ENCODE measurements around the gene RHBDL1.

Gene RHBDL1

DNA sequence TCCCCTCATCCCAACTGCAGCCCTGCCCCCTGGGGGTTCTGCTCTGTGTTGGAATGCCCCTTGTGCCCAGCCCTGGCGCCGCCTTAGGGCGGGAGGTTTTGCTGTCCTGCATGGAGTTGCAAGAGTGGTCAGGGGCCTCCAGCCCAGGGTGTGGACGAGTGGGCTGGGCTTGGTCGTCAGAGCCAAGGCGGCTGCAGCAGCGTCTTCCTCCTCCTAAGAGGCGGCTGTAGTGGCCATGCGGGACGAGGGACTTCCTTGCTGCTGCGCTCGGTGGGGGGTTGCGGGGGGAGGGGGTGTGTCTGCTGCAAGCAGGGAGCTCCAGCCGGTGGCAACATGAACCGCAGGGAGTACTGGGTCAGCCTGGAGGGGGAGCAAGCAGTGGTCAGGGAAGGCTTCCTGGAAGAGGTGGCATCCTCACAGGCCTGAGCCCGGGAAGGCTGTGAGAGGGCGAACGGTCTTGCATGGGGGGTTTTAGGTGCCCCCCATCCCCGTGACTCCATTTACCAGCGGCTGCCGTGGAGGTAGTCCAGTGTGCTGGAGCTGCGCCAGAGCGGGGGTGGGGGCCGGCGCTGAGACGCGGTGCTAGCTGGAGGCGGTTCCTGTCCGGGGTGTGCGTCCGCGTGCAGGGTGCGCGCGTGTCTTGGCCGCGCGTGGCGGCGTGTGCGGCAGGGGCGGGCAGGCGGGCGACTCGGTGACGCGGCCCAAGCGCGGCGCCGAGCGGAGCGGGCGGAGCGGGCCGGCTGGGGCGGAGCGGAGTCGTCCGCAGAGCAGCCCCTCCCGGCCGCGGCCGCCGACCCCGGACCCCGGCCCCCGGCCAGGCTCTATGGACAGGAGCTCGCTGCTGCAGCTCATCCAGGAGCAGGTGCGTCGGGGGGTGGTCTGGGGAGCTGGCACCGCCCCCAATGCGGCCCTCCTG, at the start of gene RHBDL1:
TSS of gene RHBDL1 (plus strand) at position 704 of the 916 bp plus-strand sequence. CDS start at position 824, 120 bp downstream.
- no peak for DNase-seq

DNA sequence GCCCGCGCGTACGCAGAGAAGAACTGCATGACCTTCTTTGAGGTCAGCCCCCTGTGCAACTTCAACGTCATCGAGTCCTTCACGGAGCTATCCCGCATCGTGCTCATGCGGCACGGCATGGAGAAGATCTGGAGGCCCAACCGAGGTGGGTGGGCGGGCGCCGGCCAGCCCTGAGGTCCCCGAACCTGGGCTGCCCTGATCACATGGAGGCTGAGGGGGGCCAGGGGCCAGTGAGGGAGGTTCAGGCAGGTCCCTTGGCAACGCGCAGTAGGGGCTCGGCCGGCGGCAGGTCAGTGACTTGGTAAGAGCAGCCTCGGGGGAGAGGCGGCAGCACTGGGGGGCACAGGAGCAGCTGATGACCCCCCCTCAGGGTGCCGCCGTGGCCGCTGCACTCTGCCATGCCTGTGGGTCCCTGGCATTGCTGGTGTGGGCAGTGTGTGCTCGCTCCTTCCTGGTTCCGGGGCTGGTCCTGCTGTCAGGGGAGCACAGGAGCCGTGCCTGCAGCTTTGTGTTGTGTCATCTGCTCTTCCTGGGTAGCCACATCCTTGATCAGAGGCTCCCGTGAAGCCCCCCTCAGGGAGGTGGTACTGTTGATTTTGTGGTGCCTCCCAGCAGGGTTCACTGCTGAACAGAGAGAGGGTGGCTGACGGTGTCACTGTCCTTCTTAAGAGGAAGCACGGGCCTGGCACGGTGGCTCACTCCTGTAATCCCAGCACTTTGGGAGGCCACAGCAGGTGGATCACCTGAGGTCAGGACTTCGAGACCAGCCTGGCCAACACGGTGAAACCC, 49.3 kb upstream of the RHBDL1 start:
- DNase-seq = no peak

DNA sequence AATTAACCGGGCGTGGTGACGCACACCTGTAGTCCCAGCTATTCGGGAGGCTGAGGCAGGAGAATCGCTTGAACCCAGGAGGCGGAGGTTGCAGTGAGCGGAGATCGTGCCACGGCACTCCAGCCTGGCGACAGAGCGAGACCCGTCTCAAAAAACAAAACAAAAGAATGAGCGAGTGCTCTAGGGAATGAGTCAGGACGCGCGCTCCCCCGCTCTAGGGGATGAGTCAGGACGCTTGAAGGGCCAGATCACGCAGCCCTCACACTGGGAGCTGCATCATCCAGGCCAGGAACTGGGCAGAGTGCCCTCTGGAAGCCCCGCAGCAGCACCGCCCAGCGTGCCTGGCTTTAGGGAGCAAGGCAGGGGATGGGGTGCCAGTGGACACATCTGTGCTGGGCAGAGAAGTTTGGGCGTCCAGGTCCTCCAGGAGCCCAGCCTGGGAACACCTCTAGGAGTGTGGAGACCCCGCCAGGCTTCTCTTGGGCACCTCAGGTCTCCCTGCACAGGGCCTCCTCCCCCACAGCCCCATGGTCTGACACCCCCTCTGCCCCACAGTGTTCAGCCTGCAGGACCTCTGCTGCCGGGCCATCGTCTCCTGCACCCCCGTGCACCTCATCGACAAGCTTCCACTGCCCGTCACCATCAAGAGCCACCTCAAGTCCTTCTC, 48.6 kb upstream of the RHBDL1 start:
- DNase-seq = peak; percentile 91

DNA sequence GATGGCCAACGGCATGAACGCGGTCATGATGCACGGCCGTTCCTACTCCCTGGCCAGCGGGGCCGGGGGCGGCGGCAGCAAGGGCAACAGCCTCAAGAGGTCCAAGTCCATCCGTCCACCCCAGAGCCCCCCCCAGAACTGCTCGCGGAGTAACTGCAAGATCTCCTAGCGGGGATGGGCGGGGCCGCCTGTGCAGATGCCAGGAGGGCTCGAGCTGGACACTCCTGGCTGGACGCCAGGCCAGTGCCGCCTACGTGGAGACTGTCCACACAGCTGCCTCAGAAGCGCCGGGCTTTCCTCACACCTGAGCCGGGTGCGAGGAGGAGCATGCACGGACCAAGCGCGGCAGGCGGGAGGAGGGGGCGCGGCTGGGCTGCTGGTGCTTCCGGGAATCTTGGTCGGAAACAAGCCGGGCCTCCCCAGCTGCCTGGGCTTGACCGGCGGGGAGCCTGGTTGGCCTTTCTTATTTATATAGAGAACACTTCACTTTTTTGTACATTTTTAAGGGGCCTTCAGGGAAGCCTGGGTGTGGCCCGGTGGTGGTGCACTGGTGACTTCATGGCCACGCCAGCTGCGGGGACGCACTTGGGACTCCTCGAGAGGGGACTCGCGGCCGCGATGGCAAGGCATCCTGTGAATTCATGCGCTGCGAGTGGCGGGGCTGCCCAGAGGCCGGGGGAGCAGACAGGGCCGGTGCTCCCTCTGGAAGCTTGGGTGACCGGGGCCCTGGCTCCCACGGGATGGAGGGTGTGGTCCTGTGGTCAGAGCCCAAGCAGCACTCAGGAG, 47.8 kb upstream of the RHBDL1 start:
- DNase-seq = no peak

DNA sequence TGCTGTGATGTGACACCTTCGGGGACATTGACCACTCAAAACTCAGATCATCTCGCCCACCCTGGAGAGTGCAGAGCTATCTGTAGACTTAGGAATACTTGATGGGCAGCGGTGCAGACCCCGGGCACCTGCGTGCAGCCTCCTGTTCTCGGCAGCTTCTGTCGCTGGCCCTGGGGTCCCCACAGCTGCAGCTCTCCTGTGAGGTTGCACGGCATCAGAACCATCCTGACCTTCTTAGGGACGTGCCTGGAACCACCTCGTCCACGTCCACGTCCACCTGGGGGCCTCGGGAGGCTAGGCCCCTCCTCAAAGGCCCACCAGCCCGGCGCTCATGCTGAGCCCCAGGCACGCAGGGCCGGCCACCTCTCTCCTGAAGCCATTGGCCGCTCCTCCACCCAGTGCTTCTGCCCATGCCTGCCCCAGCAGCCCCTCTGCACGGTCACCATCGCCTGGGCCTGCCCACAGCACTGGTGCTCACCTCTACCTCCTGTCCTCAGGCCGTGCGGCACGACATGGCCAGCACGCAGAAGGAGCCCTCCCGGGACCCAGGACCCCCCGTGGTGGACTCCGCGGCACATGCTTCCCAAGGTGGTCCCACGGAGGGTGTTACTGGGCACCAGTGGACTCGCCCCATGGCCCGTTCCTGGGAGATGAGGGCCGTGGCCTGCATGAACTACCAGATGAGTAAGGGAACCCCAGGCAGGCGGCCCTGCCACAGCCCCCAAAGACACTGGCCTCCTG, 47.0 kb upstream of the RHBDL1 start:
- no peak for DNase-seq

DNA sequence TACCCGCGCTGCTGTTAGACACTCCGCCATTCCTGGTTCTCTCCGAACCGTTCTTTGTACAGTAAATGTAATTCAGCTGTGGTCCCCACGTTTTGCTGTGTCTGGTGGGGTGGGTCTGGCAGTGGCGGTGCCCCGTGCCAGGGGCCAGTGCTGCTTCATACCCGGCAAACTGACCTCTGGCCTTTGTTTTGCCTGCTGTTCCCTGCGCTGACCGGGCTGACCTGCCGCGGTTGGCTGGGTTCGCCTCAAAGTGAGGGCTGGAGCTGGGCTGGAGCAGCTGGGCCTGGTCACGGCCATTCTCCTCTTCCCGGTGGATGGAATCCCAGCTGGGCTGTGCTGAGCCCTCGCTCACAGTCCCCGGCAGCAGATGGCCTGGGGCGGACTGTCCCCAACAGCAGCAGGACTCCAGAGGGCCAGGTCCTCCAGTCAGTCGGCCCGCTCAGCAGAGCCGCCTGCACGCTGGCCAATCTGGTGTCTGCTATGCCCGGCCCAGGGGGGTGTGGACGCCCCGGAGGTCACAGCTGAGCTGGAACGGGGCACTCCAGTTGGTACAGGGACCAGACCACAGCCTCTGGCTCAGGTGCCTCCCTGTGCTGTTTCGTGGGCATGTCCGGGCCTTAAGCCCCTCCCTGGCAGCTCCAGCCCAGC, 46.2 kb upstream of the RHBDL1 start:
- no peak for DNase-seq

DNA sequence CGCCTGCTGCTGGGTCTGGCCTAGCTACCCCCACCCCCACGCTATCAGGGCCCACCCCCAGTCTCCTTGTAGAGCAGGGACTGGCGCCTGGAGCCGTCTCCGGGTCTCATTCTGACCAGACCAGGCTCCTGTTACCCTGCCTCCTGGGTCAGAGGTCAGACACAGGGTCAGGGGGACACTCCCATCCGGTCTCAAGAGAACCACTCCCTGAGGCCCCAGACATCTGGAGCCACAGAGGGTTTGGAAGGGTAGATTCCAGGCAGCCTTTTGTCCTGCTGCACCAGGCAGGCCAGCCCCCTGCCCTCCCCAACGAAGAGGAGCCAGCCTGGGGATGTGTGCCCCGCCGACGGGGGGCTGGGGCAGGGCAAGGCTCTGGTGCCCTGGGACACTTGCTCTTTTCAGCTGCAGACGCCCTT, 45.6 kb upstream of the RHBDL1 start:
- no peak for DNase-seq

DNA sequence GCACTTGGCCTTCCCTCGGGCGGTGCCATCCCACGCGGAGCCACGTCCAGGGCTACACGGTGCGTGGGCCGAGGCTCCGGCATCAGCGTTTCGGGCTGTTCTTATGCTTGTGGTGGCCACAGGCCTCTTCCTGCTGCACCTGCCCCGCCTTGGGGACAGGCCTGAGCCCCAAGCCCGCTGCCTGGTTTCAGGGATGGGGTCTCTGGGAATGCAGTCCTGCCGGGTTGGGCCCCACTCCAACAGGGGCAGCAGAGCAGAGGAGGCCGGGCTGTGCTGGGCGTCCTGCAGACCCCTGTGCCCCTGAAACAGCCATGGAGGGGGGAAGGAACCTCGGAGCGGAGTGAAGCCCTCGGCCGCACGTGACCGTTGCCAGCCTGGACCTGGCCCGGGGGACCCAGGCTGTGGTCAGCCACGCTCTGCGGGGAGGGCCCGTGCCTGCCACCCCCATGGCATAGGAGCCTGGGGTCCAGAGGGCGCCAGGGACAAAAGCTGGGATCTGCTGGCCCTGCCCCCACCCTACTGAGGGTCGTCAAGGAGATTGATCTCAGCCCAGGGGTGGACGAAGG, 45.1 kb upstream of the RHBDL1 start:
- DNase-seq = no peak

DNA sequence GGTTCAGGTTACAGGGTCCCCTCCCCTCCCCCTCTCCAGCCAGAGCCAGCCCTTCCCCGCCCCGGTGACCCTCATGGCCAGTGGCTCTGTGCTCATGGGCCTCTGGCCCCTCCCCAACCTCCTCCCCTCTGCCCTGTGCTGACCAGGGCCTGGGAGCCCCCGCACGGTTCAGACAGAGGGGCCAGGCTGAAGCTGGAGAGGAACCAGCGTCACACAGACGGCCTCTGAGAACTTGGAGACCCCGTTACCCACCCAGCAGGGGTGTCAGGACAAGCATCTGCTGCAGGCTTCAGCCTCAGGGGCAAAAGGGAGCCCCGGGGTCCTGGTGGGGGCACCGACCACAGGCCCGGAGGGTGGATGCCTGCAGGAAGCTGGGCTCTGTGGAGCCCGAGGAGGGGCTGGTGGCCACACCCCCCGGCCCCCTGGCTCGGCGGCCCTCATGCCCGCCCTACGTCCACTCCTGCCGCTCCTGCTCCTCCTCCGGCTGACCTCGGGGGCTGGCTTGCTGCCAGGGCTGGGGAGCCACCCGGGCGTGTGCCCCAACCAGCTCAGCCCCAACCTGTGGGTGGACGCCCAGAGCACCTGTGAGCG, 44.6 kb upstream of the RHBDL1 start, which contains the start of gene WFIKKN1:
TSS of gene WFIKKN1 (plus strand) at position 171 of the 591 bp plus-strand sequence. CDS start at position 440, 269 bp downstream.
- DNase-seq = no peak

DNA sequence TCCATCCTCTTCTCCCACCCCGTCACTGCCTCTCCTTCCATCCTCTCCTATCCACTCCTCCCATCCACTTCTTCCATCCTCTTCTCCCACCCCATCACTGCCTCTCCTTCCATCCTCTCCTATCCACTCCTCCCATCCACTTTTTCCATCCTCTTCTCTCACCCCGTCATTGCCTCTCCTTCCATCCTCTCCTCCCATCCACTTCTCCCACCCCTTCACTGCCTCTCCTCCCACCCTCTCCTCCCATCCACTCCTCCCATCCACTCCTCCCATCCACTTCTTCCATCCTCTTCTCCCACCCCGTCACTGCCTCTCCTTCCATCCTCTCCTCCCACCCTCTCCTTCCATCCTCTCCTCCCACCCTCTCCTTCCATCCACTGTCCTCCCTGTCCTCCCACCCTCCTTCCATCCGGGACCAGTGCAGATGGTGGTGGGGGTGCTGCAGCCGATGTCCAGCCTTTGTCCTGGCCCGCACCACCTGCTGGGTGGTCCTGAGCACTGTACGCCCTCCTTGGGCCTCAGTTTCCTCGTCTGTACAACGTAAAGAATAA, 43.6 kb upstream of the RHBDL1 start:
- no peak for DNase-seq

DNA sequence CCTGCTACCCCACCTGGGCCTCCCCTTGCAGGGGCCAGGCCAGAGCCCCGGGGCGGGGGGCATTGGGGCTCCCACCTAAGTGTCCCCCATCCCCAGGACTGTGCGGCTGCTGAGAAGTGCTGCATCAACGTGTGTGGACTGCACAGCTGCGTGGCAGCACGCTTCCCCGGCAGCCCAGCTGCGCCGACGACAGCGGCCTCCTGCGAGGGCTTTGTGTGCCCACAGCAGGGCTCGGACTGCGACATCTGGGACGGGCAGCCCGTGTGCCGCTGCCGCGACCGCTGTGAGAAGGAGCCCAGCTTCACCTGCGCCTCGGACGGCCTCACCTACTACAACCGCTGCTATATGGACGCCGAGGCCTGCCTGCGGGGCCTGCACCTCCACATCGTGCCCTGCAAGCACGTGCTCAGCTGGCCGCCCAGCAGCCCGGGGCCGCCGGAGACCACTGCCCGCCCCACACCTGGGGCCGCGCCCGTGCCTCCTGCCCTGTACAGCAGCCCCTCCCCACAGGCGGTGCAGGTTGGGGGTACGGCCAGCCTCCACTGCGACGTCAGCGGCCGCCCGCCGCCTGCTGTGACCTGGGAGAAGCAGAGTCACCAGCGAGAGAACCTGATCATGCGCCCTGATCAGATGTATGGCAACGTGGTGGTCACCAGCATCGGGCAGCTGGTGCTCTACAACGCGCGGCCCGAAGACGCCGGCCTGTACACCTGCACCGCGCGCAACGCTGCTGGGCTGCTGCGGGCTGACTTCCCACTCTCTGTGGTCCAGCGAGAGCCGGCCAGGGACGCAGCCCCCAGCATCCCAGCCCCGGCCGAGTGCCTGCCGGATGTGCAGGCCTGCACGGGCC, 42.8 kb upstream of the RHBDL1 start:
- no peak for DNase-seq

DNA sequence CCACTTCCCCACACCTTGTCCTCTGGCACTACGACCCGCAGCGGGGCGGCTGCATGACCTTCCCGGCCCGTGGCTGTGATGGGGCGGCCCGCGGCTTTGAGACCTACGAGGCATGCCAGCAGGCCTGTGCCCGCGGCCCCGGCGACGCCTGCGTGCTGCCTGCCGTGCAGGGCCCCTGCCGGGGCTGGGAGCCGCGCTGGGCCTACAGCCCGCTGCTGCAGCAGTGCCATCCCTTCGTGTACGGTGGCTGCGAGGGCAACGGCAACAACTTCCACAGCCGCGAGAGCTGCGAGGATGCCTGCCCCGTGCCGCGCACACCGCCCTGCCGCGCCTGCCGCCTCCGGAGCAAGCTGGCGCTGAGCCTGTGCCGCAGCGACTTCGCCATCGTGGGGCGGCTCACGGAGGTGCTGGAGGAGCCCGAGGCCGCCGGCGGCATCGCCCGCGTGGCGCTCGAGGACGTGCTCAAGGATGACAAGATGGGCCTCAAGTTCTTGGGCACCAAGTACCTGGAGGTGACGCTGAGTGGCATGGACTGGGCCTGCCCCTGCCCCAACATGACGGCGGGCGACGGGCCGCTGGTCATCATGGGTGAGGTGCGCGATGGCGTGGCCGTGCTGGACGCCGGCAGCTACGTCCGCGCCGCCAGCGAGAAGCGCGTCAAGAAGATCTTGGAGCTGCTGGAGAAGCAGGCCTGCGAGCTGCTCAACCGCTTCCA, 42.0 kb upstream of the RHBDL1 start:
- DNase-seq = no peak

DNA sequence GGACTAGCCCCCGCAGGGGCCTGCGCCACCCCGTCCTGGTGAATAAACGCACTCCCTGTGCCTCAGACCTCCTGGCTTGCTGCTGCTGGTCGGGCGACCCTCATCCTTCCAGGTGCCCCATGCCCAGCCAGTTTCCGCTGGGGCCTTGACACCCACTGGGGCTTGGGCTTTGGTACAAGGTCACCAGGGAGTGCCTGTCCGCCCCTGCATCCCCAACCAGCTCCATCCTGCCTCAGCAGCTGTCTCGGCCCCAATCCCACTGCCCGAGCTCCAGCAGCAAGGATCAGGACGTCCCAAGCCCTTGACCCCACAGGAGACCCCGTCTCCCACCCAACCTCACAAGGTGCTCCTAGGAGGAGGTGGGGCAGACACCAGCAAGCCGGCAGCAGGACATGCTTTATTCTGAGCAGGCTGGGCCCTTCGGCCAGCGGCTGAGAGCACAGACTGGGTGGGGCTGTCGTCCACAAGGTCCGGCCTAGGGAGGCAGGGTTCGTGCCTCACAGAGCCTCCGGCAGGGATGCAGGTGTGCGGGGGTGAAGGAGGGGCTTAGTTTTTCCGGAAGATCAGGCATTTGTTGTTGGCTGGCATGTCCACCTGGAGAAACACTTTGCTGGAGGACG, 41.3 kb upstream of the RHBDL1 start:
- DNase-seq = no peak

DNA sequence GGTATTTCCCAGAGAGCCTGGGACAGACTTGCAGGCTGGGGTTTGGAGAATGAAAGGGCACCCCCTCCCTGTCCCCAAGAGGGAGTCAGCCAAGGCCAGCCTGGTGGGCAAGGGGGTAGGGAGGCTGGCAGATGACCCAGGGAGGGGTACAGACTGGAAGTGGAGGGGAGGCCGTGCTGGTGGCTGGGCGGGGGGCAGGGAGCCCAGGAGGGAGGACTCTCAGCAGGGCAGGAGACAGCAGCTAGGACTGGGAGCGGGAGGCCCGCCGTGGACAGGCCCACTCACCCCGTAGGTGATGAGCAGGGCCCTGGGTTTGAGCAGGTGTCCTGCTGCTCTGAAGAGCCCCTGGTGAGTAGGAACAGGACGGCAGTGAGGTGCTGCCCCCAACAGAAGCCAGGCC, 40.5 kb upstream of the RHBDL1 start:
- DNase-seq = no peak

DNA sequence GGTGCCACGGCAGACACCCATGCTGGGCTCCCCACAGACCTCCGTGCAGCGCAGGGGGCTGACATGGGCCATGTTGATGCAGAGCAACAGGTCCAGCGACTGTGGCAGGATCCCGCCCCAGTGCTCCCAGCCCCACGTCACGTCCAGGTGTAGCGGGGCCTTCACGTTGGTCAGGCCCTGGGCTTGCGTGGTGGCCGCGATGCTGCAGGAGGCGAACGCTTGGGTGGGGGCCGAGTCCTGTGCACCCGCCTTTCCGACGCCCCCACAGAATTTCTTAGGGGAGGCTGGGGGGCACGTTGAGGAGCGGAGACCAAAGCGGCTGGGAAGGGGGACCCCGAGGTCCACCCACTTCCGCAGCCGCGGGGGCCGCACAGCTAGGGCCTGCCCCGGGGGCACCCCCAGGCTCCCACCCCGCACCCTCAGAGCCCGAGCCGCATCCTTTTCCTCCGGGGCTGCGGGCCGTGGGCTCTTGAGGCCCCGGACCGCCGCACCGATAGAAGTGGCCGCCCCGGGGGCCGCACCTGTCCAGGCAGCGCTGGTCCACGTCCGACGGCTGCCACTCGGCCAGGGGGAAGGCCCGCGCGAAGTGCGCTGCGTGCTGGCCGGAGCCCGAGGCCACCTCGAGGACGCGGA, 39.8 kb upstream of the RHBDL1 start:
- no peak for DNase-seq

DNA sequence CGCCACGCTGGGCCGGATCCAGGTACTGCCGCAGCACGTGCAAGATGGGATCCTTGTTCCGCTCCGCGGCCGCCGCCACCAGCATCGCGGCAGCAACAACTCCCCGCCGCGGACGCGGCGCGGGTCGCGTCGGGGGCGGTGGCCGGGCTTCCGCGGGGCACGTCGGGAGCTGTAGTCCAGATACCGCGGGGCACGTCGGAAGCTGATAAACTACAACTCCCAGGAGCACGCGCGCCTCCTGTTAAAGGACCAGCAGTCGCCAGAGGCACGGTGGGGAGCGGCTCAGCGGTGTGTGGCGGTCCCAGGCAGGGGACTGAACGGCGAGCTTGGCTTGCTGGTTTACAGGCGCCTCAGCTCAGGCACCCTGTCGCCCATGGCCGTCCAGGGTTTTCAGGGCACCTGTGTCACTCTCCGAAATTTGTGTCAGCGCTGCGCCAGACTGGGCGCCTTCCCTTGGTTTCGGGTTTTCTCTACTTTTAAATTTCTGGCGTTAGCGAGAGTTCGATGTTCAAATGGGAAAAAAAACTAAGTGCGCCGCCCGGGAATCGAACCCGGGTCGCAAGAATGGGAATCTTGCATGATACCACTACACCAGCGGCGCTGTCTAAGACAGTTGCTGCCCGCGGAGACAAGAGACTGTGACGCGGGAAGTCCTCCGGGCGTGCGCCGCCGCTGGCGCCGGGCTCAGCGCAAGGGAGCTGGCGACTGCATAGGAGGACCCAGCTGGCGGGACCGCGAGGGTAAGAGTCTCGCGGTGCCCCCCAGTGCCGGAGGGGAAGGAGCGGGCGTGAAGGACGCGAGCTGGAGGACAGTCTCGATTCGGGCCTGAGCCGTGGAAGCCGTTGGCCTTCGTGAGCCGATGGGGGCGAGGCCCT, 39.0 kb upstream of the RHBDL1 start, which contains the start of gene METTL26:
TSS of gene METTL26 (minus strand) at position 100 of the 875 bp plus-strand sequence. CDS start at position 85, 15 bp downstream.
- peak; percentile 95 for DNase-seq

All from T1000 (cell line).